NCI-H446 (cell line): ENCODE data around the gene GEMIN5.
A peak's percentile ranks its signal among the peaks of the same experiment; 100 is the strongest.

Experiments used
- DNase-seq, 2 experiments: peaks; one replicate each; lab custom pipeline; 2025; lab: John Stamatoyannopoulos, UW

Gene GEMIN5

DNA sequence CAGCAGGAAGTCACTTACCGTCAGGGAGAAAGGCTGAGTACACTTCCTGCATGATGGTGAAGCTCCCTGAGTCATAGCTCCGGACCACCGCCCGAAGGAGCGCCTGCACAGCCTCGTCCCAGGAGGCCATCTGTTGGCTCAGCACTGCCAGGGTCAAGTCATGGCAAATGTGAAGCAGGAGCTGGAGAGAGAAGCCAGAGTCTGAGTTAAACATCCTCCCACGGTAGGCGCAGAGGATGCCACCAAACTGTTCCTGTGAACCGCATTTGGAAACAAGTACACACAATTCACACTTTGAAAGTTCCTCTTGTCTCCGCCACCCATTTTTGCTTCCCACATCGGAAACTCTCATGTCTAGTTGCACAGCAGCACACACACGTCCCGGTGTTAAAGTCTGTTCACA, 45.6 kb downstream of the GEMIN5 start:
- DNase-seq, result no peak

- no peak for DNase-seq
Measured at GRCh38 chr5:154885439-154885838, 52.6 kb downstream of the GEMIN5 start.

DNA sequence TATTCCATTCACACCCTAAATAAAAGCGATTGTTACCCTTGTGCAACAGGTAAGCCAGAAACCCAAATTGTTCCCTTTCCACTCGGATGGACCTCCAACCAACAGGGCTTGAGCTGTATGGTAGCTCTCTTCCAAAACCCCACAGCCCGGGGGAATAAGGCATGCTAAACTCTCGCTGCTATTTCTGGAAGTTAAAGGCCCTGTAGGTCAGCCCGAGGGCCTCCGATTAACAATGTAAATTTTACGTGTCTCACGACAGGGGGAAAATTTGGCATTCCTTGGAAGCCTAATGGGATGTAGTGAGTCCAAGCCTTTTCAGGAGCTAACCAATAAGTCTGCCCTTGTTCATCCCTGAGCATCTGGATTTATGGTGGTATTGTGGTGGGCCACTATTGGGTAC, 53.6 kb downstream of the GEMIN5 start:
- DNase-seq, result no peak

- no peak for DNase-seq
Measured at GRCh38 chr5:154881986-154882385, 56.0 kb downstream of the GEMIN5 start.

GRCh38 chr5:154878642-154879335, 59.2 kb downstream of the GEMIN5 start:
- no peak for DNase-seq

DNA sequence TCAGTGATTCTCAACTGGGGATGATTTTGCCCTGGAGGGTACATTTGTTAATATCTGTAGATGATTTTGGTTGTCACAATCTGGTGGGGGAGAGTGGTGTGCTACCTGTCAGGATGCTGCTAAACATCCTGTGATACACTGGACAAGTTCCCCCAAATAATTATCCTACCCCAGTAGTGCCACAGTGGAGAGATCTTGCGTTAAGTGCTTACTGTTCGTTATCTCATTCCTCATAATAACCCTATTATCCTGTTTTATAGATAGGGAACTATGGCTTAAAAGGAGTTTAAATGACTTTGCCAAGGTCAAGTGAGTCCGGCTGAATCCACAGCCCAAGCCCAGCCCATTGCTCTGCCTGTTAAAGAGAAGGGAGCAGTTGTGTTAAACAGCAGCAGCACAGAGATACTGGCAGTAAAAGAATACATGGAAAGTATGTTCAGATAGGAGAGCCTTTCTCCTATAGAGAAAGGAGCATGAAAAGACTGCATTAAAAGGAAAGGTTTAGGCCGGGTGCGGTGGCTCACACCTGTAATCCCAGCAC, 64.2 kb downstream of the GEMIN5 start:
- no peak for DNase-seq

GRCh38 chr5:154871734-154872133, 66.3 kb downstream of the GEMIN5 start:
- DNase-seq, result no peak

- DNase-seq, result no peak
Measured at GRCh38 chr5:154868702-154869101, 69.3 kb downstream of the GEMIN5 start.

- no peak for DNase-seq
Measured at GRCh38 chr5:154866841-154867240, 71.2 kb downstream of the GEMIN5 start.

- no peak for DNase-seq
Measured at GRCh38 chr5:154865466-154866184, 72.4 kb downstream of the GEMIN5 start.

- no peak for DNase-seq
Measured at GRCh38 chr5:154863291-154864080, 74.5 kb downstream of the GEMIN5 start.

GRCh38 chr5:154862766-154863165, 75.2 kb downstream of the GEMIN5 start:
- no peak for DNase-seq

DNA sequence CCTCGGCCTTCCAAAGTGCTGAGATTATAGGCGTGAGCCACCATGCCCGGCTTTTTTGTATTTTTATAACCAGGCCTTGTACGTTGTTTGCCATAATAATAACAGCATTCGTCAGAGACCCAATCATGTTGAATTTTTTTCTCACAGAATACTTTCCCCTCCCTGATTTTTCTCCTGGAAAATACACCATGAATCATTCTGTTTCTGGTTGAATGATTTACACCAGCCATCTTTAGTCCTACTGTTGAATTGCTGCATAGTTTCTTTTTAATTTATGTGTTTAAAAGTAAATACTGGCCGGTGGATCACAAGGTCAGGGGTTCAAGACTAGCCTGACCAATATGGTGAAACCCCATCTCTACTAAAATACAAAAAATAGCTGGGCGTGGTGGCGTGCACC, 76.1 kb downstream of the GEMIN5 start:
- no peak for DNase-seq

DNA sequence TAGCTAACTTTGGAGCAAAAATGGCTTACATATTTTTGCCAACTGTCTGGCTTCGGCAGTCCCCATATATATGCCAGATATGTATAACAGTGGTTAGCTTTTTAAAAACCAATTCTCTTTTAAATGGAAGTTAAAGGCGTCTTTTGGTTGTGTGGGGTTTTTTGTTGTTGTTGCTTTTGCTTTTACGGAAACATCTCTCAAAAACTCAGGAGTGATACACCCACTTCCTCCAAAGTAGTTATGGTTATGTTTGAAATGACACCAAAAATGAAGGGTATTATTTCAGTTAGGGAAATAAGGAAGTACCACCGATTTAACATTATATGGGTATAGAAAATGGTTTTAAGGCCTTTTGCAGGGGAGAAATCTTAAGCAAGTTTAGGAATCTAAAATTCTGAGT, 77.2 kb downstream of the GEMIN5 start:
- no peak for DNase-seq

GRCh38 chr5:154860123-154860522, 77.9 kb downstream of the GEMIN5 start:
- DNase-seq, result no peak

- no peak for DNase-seq
Measured at GRCh38 chr5:154858972-154859871, 78.8 kb downstream of the GEMIN5 start.

- peak; percentile 80 to 97 for DNase-seq
Measured at GRCh38 chr5:154858297-154858971, 79.6 kb downstream of the GEMIN5 start, which contains the start of gene CNOT8. Gene CNOT8, plus strand, starts transcription at chr5:154858627. Its CDS starts 4,652 bp downstream, at chr5:154863279.

DNA sequence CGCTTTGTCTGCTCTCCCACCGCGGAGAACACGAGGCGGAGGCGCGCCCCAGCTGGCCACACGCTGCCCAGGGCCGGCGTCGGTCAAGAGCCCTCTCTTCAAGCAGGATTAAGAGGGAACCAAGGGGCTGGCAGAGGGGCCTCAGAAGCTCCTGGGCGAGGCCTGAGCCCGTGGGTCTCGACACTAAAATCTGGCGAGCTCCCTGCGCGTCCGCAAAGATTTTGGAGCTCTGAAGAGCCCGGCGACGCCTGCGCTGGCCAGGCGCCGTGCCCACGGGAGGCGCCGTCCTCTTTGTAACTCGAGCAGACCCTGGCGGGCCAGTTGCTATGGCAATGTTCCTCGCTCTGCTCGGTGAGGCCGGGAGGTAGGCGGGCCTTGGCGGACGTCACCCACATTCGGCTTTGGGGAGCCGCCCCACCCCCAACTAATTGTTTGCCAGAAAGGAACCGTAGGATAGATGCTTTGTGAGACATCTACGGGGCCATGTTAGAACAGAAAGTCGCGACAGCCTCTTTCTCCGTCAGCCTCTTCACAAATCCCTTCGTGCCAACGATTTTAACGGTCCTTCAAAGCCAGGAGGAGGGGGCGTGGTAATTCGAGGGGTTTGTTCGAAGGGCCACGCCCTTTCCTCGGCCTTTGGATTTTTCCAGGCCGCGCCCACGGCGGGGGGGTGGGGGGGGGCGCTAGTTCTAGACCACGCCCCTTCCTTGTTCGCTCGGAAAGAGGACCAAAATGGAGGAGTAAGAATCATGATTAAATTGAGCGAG, 80.3 kb downstream of the GEMIN5 start:
- peak; percentile 96 to 97 for DNase-seq

GRCh38 chr5:154851351-154851750, 86.7 kb downstream of the GEMIN5 start:
- no peak for DNase-seq
